Coronary artery (tissue), 2 donors: Measurements from ENCODE around the gene DUSP19.
A peak's percentile ranks its signal among the peaks of the same experiment; 100 is the strongest.

ENCODE experiments used
- DNase-seq: peaks from one replicate; pipeline ENCODE4 v3.0.0-alpha.2; 2017; ENCODE audit warnings: low spot score
- H3K27ac ChIP-seq, 2 donors: fragments of 200-600 bp; sonication (generic); one replicate each; pipeline ENCODE4 v1.5.1; 2016 to 2019
- H3K4me3 ChIP-seq: fragments of 200-600 bp; sonication (generic); 2 replicates; pipeline ENCODE4 v1.5.1; 2016; ENCODE audit warnings: mild to moderate bottlenecking, moderate library complexity
- TF ChIP-seq, protein P1 (sequence below): fragments of 200-600 bp; sonication (generic); IDR thresholded peaks from one replicate; pipeline ENCODE4 v1.5.1; 2019; ENCODE audit warnings: antibody characterized with exemption

Gene DUSP19

DNA sequence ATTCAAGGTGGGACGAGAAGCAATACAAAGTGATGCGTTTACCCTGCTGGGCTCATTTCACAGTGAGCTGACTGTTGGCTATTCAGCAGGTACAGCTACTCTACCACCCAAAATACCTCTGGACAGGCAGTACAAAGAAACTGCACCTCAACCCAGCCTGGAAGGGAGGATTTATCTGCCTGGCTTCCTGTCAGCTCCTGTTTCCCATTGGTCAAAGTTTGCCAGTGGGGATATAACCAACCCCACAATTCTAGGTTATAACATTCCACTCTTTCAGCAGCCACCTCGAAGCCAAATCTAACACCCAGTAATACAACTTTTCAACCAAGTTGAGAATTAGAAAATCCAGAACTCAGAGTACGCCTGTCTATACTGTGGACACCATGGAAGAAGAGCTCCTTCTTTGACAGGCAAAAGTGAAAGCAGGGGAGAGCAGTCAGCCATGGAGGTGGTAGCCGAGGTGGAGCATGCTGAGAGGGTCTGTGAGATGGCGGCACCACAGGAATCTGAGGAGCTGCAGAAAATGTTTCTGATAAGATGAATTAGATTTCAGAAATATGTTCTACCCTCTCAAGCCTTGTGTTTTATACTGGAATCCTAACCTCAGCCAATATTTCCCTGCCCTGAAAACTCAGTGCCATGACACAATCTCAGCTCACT is 10.8 kb downstream of the DUSP19 start:
- H3K4me3 ChIP-seq: no peak overlapping the region
- no peak for DNase-seq

DNA sequence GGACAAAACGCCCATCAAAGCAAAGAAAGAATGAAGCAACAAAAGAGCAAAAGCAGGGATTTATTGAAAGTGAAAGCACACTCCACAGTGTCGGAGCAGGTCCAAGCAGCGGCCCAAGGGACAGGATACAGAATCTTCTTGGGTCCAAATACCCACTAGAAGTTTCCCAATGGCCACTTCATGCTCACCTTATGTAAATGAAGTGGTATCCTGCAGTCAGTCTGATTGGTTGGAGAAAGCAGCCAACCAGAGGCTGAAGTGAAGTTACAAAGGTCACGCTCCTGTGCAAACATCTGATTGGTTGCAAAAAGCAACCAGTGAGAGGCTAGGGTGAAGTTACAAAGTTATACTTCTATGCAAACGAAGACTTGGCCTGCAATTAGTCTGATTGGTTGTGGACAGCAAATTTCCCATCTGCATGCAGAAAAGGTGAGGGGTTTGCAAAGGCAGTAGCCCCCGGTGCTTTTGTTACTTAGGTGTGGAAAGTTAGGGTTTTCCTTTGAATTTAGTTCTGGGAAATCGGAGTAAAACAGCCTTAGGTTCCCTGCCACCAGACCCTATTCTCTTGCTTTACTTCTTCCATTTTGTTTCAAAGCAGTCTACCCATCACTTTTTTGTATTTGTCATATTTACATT is 12.9 kb downstream of the DUSP19 start:
- TF ChIP-seq, protein P1, sequence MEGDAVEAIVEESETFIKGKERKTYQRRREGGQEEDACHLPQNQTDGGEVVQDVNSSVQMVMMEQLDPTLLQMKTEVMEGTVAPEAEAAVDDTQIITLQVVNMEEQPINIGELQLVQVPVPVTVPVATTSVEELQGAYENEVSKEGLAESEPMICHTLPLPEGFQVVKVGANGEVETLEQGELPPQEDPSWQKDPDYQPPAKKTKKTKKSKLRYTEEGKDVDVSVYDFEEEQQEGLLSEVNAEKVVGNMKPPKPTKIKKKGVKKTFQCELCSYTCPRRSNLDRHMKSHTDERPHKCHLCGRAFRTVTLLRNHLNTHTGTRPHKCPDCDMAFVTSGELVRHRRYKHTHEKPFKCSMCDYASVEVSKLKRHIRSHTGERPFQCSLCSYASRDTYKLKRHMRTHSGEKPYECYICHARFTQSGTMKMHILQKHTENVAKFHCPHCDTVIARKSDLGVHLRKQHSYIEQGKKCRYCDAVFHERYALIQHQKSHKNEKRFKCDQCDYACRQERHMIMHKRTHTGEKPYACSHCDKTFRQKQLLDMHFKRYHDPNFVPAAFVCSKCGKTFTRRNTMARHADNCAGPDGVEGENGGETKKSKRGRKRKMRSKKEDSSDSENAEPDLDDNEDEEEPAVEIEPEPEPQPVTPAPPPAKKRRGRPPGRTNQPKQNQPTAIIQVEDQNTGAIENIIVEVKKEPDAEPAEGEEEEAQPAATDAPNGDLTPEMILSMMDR: no peak
- no peak for DNase-seq
- H3K27ac ChIP-seq: no peak overlapping the region
- no peak overlapping the region for H3K4me3 ChIP-seq

More for the DNA sequence above, 10.8 kb downstream of the DUSP19 start:
- TF ChIP-seq, protein P1: no peak
- H3K27ac ChIP-seq: peak overlapping the region; percentile 1 to 17

DNA sequence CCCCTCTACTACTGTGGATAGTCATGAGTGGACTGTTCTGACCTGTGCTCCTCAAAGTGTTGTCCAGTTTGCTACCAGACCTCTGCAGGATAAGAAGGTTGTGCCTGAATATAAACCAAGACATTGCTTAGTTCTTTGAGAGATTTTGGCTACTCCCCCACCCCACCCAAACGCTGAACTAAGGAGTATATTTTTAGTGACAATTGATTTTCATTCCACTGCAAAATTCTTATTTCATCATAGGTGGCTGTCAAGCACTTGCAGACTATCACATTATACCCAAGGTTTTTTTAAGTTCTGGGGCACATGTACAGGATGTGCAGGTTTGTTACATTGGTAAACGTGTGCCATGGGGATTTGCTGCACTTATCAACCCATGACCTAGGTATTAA is 13.4 kb downstream of the DUSP19 start:
- H3K27ac ChIP-seq: no peak overlapping the region
- DNase-seq: no peak
- no peak overlapping the region for H3K4me3 ChIP-seq
- TF ChIP-seq, protein P1: no peak

DNA sequence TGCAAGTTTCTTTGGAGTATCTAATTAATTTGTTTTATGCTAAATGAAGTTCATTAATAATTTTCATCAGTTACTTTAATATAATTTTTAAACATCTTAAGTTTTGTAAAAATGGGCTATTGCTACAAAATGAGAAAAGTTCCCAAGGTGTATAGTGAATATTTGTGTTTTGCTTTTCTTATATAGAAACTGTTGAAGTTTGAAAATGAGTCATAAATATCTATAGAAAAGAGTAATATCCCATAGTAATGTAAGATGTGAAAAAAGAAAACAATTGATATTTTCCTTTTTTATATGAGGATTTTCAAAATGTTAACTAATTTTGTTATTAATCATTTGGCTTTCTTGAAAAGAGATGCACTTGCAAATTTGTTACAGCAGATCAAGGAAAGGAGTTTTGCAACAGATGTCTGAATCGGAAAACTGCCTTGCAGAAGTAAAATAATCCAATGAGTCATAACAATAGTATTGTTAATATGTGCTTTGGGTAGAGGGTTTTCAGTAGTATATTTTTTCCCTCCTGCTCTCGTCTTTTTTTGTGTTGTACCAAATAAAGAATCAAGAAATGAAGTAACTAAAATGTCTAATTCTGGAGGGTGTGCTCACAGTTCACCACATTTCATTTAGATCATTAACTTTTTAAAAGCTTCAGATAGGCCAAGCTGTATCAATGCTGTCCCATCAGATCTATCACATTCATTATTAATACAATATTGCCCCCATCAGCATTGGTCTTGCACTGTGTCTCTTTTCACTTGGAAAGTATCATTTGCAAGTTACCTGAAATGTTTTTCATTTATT is 15.5 kb downstream of the DUSP19 start:
- no peak for DNase-seq
- Histone ChIP-seq H3K4me3 (no peak overlapping the region), H3K27ac (peak overlapping the region in 1 of 2 donors; percentile 25)
- TF ChIP-seq, protein P1: no peak

DNA sequence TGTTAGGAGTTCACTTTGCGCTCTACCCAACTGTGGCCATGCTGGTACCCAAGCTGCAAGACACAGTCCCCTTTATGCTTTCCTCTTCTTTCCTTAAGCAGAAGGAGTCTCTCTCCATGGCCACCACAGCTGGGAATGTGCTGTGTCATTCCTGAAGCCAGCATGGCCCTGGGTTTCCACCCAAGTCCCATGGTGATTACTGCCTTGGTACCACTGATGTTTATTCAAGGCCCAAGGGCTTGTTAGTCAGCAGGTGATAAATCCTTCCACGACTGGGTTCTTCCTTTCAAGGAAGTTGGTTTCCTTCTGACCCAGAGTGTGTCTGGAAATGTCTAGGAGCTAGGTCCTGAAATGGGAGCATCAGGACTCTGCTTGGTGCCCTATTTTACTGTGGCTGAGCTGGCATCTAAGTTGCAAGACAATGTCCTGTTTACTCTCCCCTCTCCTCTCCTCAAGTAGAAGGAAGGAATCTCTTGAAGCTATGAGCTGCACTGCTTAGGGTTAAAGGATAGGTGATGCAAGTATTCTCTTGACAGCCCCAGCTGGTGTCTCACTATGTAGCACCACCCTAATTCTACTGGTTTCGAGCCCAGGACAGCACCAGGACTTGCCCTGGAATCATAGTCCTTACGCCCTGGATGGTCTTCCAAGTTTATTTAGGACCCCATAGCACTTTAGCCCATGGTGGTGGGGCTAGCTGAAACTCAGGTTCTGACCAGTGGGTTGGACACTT is 27.0 kb downstream of the DUSP19 start:
- TF ChIP-seq, protein P1: no peak
- Histone ChIP-seq H3K4me3 (no peak overlapping the region), H3K27ac (no peak overlapping the region)
- no peak for DNase-seq

DNA sequence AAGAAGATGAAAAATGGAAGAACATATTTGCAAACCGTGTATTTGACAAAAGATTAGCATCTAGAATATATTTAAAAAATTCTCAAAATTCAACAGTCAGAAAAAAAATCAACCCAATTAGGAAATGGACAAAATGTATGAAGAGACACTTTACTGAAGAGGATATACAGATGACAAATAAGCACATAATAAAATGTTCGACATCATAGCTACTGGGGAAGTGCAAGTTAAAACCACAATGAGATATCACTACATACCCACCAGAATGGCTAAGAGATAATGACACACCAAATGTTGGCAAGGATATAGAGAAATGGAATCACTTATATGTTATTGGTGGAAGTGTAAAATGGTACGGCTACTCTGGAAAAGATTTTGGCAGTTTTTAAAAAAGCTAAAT is 34.0 kb downstream of the DUSP19 start:
- Histone ChIP-seq H3K27ac (no peak overlapping the region), H3K4me3 (no peak overlapping the region)
- TF ChIP-seq, protein P1: no peak
- no peak for DNase-seq
